Left ventricle myocardium inferior (tissue), 1 donor: ENCODE results near the gene ALG8. TPM values are rescaled to one million over a fixed set of nuclear protein-coding genes. Genes with fewer than 3 reads are reported as not detected.
A peak's percentile ranks its signal among the peaks of the same experiment; 100 is the strongest.
"Not testable (repeated sequence)": the region's sequence is repeated elsewhere in the genome, so short reads cannot be mapped to it uniquely, and the experiment has no call there.

ENCODE experiments used
- DNase-seq: peaks from one replicate; pipeline ENCODE4 v3.0.0-alpha.2; 2020
- H3K27ac ChIP-seq: fragments of 200-600 bp; replicated peaks from 2 replicates; pipeline ENCODE4 v1.8.0; 2021
- H3K27me3 ChIP-seq: fragments of 200-600 bp; 2 replicates; pipeline ENCODE4 v1.8.0; 2021; ENCODE audit warnings: low read depth
- H3K36me3 ChIP-seq: fragments of 200-600 bp; 2 replicates; pipeline ENCODE4 v1.8.0; 2021
- H3K4me1 ChIP-seq: fragments of 200-600 bp; 2 replicates; pipeline ENCODE4 v1.8.0; 2021
- H3K4me3 ChIP-seq: fragments of 200-600 bp; 2 replicates; pipeline ENCODE4 v1.8.0; 2021; ENCODE audit warnings: mild to moderate bottlenecking, moderate library complexity
- H3K9me3 ChIP-seq: fragments of 200-600 bp; replicated peaks from 2 replicates; pipeline ENCODE4 v1.8.0; 2021
- CTCF ChIP-seq: fragments of 200-600 bp; IDR thresholded peaks from 2 replicates; pipeline ENCODE4 v1.8.0; 2021; ENCODE audit warnings: antibody characterized with exemption, mild to moderate bottlenecking, borderline replicate concordance
- intact Hi-C: fragments of 100-400 bp; cut with micrococcal nuclease; formaldehyde crosslinking; loops from one replicate; pipeline ENCODE4 v1.11.0; 2022
- total RNA-seq: library from RNA; stranded (reverse); fragmentation: NEBNext Ultra II Directional; extraction: Animal tissue kit (Norgen Biotek cat#: 25700); gene quantifications from one replicate; pipeline ENCODE4 v1.2.1, GENCODE V29; 2021
- donor health status: DM: no; HTN: yes; CAD: no; lungs with severe emphysema.

The ALG8 gene
- total RNA-seq, 1 donor from 2014 or later = 15.3 TPM

DNA sequence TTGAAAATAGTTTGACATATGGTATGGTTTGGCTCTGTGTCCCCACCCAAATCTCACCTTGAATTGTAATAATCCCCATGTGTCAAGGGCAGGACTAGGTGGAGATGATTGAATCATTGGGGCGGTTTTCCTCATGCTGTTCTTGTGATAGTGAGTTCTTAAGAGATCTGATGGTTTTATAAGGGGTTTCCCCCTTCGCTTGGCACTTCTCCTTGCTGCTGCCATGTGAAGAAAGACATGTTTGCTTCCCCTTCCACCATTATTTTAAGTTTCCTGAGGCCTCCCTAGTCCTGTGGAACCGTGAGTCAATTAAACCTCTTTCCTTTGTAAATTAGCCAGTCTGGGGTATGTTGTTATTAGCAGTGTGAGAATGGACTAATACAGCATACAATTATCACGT is 41.3 kb upstream of the ALG8 start:
- no peak overlapping the region for H3K27ac ChIP-seq
- intact Hi-C loops = no loop called here
- no peak for TF ChIP-seq CTCF
- no peaks in the 10 kb centered on the region for H3K27me3 ChIP-seq
- no peaks in the 10 kb centered on the region for H3K9me3 ChIP-seq
- H3K4me1 ChIP-seq = peaks cover 10% of the 10 kb centered on the region
- DNase-seq = no peak
- H3K4me3 ChIP-seq = no peak overlapping the region
- H3K36me3 ChIP-seq = peaks cover 12% of the 10 kb centered on the region

GRCh38 chr11:78179459-78180071 is 40.1 kb upstream of the ALG8 start:
- DNase-seq = no peak
- intact Hi-C loops = no loop called here
- H3K27ac ChIP-seq = no peak overlapping the region
- peaks cover 14% of the 10 kb centered on the region for H3K4me1 ChIP-seq
- H3K4me3 ChIP-seq = no peak overlapping the region
- no peaks in the 10 kb centered on the region for H3K27me3 ChIP-seq
- H3K9me3 ChIP-seq = no peaks in the 10 kb centered on the region
- H3K36me3 ChIP-seq = peaks cover 12% of the 10 kb centered on the region
- no peak for TF ChIP-seq CTCF

- no peak overlapping the region for H3K27ac ChIP-seq
- H3K4me3 ChIP-seq = no peak overlapping the region
- H3K36me3 ChIP-seq = peaks cover 26% of the 10 kb centered on the region
- peaks cover 25% of the 10 kb centered on the region for H3K4me1 ChIP-seq
- H3K27me3 ChIP-seq = no peaks in the 10 kb centered on the region
- no peaks in the 10 kb centered on the region for H3K9me3 ChIP-seq
- intact Hi-C loops = no loop called here
- no peak for DNase-seq
- TF ChIP-seq CTCF = no peak
These were observed 37.8 kb upstream of the ALG8 start for GRCh38 chr11:78177216-78177615.

- no peak for DNase-seq
- no peak for TF ChIP-seq CTCF
- no peak overlapping the region for H3K27ac ChIP-seq
- no peaks in the 10 kb centered on the region for H3K27me3 ChIP-seq
- intact Hi-C loops = no loop called here
- no peak overlapping the region for H3K4me3 ChIP-seq
- peaks cover 25% of the 10 kb centered on the region for H3K4me1 ChIP-seq
- no peaks in the 10 kb centered on the region for H3K9me3 ChIP-seq
- H3K36me3 ChIP-seq = peaks cover 26% of the 10 kb centered on the region
These were observed 37.2 kb upstream of the ALG8 start for GRCh38 chr11:78176605-78177141.

DNA sequence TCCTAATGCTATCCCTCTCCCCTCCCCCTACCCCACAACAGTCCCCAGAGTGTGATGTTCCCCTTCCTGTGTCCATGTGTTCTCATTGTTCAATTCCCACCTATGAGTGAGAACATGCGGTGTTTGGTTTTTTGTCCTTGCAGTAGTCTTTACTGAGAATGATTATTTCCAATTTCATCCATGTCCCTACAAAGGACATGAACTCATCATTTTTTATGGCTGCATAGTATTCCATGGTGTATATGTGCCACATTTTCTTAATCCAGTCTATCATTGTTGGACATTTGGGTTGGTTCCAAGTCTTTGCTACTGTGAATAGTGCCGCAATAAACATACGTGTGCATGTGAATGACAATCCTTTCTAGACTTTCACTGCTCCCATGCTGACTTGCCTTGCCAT is 36.4 kb upstream of the ALG8 start:
- Histone ChIP-seq H3K4me1 (peaks cover 25% of the 10 kb centered on the region), H3K36me3 (peaks cover 26% of the 10 kb centered on the region)
- H3K4me3 ChIP-seq, H3K27me3 ChIP-seq, intact Hi-C loops, H3K27ac ChIP-seq, DNase-seq, H3K9me3 ChIP-seq: not testable (repeated sequence)

GRCh38 chr11:78171951-78172350 is 32.5 kb upstream of the ALG8 start:
- H3K27me3 ChIP-seq = no peaks in the 10 kb centered on the region
- H3K4me1 ChIP-seq = peaks cover 53% of the 10 kb centered on the region
- peaks cover 26% of the 10 kb centered on the region for H3K36me3 ChIP-seq
- intact Hi-C loops = no loop called here
- no peak for TF ChIP-seq CTCF
- H3K9me3 ChIP-seq = no peaks in the 10 kb centered on the region
- H3K4me3 ChIP-seq = no peak overlapping the region
- peak overlapping the region; percentile 92 for H3K27ac ChIP-seq
- DNase-seq = no peak
